NK-92 (cell line): ENCODE data around the gene CTNNA3.

Source experiments
- DNase-seq: peaks from one replicate; lab custom pipeline; 2025; ENCODE audit not compliant: unreplicated experiment; lab: John Stamatoyannopoulos, UW

Gene CTNNA3

DNA sequence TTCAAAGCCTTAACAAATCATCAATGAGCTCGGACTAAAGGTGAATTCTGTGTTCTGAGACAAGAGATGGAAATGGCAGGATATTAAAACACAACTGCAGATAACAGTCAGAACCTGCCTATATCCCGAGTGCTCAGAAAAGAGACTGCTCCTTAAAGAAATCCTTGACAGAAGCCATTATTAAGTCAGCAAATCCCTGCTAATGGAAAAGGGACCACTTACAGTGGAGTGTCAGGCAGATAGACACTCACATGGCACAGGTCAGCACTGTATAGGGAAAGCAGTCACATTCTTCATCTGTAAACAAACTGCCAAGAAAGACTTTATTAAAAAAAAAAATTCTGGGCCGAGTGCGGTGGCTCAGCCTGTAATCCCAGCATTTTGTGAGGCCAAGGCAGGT is 917.6 kb downstream of the CTNNA3 start:
- DNase-seq = no peak

DNA sequence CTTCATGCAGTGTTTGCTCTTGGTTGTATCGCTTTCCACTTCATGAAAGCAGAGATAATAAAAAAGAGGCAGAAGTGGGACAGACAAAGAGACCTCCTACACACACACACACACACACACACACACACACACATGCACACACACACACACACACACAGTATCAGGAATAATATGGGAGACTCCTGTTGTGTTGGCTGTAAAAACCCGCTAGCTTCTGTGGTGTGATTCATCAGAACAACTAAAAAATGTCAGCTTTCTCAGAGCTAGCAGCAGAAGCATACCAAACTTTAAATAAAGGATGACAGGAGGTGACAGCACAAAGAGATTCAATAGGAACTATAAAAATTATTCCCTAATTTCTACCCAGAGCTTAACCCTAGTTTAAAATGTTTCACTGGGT is 918.3 kb downstream of the CTNNA3 start:
- DNase-seq = no peak

DNA sequence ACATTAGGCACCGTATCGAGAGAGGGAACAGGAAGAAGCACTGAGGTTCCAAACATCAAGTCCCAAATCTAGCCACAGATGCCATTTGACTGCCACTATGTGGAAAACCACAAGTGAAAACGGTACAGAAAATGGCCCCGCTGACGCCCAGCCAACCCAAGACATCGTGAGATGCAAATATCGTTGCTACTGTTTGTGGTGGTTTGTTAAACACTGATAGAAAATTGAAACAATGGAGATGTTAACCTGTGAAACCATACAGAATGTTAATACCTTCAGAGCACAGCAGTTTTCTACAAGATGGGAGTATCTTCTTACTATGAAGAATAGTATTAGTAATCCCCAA is 922.5 kb downstream of the CTNNA3 start:
- DNase-seq = no peak

DNA sequence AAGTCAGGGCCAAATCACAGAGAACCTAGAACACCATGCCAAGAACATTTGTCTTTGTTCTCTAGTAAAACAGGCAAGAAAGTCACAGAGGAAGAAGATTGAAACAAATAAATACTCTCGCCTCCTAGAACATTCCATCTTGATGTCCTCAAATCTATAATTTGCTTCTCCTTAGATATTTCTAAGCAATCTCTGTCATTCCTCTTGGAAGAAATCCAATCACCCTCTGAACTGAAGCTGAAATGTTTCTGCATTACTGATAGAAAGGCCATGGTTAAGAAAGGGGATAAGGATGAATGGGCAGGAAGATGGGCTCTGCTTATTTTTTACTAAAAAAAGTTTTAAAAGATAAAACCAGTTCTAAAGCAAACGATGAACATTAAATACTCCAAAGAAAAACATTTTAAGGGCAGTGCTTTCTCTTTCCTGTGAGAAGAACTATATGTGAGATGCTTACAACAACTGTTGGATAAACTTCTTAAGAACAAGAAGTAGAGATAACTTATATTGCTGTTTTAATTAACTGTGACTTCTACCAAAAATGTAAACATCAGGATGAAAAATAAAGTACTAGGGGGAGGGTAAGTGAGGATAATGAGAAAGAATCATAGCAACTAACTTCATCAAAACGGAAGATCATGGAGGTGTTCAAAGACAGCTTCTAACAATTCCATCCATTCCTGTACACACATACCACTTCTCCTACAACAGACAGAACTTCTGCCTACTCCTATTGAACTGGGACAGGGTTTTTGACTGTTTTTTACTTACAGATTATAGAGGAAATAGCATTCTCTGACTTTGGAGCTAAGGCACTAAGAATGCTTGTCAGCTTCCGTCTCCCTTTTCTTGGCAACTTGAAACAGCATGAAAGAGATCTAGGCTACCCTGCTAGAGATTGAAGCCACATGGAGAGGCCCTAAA is 923.2 kb downstream of the CTNNA3 start:
- DNase-seq = no peak

DNA sequence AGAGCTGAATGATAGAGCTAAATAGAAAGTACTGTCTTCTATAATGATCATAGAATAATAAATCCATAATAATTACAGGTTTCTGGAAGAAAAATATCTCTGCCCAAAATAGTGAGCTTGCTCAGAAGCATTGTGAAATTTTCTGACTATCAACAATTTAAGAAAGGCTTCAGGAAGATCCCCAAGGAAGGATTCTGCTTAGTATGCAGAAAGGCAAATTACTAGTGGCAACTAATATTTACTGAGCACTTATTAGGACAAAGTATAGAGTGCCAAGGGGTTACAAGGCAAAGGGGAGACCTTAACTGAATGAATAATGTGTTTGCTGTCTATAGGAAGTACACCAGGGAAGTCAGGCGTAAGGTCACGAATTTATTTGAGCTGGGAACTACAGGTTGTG is 928.3 kb downstream of the CTNNA3 start:
- DNase-seq = no peak

DNA sequence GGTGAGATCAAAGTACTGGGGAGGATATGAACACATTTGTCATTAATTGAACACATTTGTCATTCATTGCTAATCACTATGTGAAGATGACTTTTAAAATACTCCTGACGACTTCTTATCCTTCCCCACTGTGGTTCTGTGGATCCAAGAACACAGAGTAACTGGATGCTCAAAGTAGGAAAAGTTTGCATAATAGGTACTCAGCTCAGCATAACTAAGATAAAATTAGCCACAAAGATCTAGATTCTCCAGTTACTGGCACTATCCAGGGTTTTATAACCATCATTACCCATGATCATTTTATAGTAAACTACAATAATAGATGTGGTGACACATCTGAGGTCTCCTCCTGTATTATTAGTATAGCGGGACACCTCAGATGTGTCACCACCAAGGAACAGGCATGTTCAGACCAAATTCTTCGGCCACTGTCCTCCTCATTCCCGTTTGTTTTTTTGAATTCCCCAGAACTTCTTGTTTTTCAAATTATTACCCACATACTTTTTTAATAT is 933.7 kb downstream of the CTNNA3 start:
- DNase-seq = no peak

DNA sequence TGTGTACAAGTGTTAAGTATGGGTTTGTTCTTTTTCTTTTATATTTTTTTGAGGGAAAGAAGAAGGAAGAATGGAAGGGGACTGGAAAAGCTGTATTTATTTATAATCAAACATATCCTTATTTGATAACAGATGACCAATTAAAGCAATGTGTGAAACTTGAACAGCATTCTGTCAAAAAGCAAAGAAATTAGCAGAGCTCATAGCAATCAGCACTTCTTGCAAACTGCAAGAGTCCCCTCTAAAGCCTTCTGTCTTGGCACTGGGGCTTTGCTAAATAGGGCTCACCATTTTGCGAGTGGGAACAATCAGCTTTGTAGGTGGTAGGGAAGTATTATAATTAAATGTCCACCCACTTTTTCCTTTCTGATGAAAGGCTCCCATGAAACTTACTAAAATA is 935.1 kb downstream of the CTNNA3 start:
- DNase-seq = no peak

DNA sequence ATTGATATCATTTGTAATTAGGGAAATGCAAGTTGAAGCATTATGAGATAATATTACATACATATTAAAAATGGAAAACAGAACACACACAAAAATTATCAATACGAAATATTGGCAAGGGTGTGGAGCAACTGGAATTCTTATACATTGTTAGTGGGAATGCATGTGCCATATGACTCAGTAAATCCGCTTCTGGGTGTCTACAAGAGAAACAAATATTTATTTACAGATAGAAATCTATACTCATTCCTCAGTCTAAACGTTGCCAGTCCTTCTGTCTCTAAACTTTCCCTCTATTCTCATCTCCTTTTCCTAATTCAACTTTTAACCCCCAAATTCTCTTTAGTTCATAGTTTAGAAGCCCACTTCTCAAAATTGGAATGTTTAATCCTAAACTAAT is 940.5 kb downstream of the CTNNA3 start:
- DNase-seq = no peak

DNA sequence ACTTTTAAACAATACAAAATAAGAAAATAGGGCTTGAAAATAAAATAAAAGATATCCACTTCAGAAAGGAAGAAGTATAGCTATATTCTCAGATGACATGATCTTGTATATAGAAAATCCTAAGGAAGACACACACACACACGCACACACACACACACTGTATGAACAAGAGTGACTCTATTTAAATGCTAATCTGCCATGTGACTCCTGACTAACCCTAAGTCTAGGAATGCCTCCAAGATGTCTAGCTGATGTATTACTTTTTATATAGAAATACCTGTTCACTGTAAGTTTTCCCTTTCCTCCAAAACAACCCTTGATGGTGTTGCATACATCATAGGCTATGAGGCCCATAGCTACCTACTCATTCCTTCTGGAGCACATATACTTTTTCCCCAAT is 943.3 kb downstream of the CTNNA3 start:
- DNase-seq = no peak

DNA sequence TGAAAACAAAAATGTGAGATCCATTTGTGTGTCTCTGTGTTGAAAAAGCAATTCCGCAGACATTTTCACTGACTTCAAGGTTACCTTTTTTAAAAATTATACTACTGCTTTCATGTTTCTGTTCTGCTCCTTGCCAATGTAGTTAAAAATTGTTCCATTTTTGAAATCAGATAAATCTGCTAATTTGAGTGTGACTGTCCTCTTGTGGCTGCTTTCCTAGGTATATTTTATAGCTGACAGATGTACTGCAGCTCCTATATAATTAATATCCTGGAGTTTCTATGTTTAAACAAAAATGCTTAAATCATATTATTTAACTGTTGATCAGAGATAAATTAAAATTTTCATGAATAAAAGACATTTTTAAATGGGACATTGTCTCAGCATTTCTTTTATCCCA is 947.8 kb downstream of the CTNNA3 start:
- DNase-seq = no peak

DNA sequence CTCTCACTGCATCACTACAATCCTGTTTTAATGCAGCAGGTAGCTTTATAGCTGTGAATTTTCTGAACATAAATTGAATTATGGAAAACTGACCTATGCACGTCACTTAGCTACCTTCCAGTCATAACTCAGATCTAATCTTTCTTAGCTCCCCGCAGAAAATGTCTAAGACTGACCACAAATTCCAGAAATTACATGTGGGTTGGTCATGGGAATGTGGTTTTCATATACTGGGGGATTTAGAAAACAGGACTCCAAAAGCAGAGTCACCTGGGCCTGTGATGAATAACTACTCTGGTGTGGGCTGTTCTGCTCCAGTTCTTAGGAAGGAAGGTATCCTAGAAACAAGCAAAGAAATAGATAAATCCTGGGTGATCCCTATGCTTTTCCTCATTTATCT is 948.5 kb downstream of the CTNNA3 start:
- no peak for DNase-seq

DNA sequence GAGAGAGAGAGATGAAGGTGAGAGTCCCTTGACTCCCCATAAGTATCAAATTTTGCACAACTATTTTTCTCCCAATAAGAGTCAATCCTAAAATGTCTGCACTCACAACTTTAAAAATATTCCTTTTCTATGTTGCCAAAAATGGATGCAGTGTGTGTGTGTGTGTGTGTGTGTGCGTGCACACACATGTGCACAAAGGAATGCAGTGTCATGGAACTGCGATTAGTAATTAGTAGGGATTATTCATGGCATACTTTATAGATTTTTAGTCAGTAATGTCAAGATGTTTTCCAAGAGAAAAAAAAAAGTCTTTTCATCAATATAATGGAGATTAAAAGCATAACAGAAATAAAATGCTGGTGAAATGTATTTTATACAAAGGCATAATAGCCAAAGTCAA is 949.3 kb downstream of the CTNNA3 start:
- no peak for DNase-seq

DNA sequence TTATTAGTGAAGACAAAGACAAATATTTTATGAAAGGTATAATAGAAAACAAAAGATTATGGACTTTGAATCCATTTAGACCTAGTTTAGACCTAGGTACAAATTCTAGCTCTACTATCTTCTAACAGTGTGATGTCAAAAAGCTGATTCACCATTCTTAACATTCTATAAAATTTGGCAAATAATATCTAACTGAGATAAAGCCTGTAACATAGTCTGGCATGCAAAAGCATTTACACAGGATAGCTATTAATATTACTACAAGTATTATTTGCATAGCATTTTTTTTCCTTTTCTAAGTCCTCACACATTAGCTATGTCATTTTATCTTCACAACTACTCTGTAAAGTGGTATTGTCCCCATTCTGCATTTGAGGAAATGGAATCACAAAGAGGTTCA is 949.7 kb downstream of the CTNNA3 start:
- no peak for DNase-seq

DNA sequence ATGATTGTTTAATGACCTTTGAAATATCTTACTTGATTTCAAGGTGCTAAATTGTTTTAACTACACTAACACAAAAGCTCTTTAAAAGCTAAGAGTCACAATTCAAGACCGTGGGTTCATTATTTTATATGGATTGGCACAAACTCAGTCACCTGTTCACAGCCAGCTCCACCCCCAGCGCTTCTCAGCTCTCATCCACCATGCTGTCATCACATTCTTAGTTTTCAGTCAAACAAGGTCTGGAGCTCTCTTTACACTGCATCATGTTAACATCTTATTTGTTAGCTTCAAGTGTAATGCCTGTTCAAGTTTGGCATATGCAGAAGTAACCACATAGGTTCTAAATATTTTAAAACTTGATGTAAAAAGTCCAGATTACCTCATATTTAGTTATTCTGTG is 951.1 kb downstream of the CTNNA3 start:
- no peak for DNase-seq

DNA sequence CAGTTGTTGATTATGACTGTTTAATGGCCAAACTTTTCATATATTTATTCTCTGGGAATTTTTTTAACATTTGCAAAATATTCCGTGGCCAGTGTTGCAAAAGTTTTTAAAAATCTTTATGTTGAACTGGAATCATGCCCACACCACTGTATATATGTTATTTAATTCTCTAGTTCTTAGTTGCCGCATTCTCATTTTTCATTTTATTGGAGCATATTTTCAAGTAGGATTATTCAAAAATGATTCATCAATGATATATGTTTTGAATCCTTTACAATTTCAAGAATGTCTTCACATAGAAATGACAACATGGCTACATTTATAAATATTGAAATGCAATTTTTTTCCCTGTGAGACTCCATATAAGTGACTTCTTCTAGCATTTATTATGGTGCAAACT is 958.8 kb downstream of the CTNNA3 start:
- DNase-seq = no peak

DNA sequence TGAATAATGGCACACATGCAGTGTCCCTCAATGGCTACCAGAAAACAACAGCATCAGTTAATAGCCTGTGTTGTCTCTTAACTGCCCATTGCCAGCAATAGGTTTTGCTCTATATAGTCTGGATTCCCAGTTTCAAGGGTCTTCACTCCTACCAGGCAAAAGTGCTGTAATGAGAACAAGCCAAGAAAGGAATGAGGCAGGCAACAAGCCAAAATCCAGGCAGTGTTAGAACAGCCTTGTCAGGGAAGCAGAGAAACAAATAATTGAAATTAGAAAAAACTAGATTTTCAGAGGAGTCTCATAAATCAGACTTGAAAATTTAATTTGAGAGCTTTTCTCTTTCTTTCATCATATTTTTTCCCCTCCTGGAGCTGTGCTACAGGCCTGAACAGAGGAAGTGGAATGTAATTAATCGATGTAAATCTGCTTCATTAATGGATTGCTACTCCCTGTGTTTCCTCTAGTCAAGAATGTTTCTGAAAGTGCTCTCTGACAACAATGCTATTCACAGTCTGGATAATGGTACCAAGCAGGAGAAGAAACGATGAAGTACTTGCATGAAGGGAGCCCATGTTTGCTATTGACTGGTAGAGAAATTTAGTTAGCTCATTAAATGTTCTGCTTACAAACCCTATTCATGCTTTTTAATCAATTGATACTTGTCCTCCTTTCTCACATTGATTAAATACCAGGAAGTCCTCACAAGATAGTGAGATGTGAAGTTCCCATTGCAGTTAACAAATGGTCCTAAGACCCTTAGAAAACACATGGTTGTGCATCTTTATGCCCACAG is 972.2 kb downstream of the CTNNA3 start:
- DNase-seq = no peak

DNA sequence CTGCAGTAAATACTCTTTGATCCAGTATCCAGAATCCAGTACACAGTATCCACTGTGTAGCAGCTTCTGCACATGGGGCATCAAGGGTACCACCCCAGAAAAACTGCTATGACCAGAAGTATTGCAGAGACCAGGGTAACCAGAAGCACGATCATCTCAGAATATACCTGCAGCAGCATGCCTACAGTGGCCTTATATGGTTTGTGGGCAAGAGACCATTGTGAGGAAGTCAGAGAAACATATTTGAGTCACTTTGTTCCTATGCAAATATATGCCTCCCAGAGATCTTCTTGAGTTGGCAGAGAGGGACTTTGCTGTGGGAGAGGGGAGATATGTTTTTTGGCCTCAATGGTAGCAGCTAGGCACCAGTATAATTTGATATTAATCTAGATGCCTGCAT is 976.5 kb downstream of the CTNNA3 start:
- no peak for DNase-seq

DNA sequence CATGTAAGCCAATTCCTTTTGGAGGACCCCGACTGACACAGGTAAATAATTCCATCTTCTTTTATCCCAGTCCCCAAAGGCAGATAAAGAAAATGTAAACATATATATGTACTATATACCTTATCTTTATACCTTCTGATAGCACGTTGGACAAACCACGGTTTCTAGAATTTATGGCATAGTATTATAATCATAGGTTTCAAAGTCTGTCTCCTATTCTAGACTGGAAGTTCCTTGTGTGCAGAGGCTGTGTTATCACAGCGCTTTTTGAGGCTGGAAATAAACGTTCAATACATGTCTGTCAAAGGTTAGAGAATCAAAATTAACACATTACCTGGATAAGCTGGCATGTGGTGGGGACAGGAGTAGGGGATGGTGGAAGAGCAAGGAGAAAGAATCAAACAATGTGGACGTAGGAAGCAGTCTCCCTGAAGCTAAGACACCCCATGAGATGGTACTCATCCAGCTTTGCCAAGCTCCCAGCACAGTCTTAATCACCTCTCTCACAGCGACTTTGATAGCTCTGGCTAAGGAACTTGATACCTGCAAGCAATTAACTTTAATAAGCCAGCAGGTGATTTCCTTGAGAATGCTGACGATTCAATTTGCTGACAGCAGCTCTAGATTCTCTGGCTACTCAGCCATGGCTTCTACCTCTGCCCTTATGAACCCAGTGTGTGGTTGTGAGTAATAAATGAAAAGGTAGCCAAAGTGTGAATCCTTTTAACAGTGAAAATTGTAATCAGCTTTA is 978.6 kb downstream of the CTNNA3 start:
- no peak for DNase-seq

DNA sequence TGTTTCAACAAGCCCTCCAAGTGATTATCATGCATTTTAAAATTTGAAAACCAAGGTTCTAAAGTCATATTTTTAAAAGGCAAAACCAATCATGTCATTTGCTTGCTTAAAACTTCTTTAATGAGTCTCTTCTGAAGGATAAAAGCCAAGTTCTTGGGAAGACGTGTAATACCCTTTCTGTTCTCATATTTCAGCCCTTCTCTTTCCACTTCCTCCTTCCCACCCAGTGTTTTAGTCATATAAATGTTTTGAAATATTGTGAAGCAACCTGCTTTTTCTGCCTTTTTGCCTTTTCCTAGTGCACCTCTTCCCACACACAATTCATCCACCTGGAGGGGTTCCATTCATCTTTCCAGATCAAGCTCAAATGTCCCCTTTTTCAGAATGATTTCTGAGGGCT is 981.3 kb downstream of the CTNNA3 start:
- no peak for DNase-seq

DNA sequence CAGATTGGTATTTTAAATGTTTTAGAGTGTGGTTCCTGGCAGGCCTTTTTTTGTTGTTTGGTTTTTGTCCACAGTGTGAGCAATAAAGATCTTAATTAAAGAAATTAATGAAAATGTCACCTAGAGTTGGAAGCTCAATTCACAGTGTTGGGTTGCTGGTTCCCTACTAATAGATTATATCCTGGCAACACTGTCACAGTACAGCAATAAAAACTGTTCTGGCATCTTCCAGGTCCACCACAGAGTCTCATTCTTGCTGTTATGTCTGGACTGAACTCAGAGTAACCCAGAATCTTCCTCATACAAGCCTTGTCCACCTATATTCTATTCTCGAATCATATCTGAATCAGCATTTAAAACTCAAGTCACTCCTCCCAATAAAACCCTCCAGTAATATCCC is 982.6 kb downstream of the CTNNA3 start:
- no peak for DNase-seq

DNA sequence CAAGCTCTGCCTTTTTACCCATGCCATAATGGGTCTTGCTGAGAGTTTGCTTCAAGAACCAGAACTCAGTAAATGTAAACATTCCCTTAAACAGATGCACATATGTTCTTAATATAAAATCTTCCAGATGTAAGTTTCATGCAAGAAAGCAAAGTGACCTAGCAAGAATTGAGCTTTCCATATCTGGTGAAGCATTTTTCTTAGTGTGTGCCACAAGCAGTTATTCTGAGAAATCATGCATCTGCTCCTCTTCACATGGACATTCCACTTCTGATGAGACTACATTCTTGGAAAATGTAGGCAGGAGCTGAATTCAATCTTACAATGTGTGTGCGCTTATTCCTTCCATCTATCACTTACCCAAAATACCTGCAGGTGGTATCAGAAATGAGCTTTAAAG is 997.9 kb downstream of the CTNNA3 start:
- no peak for DNase-seq

DNA sequence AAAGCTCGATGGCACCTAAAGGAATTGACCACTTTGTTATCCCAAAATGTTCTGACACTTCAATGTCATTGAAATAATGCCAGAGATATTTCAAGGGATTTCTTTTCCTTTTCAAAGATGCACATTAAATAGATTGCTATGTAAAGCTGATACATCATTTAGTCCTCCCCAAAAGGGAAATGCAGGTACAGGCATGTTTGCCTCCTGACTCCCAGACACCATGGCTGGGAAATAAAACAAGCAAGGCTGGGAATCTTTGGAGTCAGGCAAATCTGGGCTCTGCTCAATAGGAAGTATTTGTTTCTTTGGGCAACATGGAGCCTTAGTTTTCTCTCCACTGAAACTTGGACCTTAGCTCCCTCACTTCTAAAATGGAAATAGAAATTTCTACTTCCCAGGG is 1000.9 kb downstream of the CTNNA3 start:
- no peak for DNase-seq
